Endothelial cell of umbilical vein (primary cell): ENCODE data around the gene RPL22. TPM values are rescaled to one million over a fixed set of nuclear protein-coding genes. Genes with fewer than 3 reads are reported as not detected.

Source experiments
- BruUV-seq: library from RNA; stranded (reverse); fragments of 400-500 nt; replicated peaks from 2 replicates; lab custom pipeline; 2021; lab: Mats Ljungman, UMichigan
- CTCF ChIA-PET: fragments of 300-600, 350-600 bp; sonication (Branson Sonifier 250); formaldehyde crosslinking; loops from one replicate; lab custom pipeline; 2021; ENCODE audit warnings: antibody characterized with exemption, inconsistent platforms; lab: Charles Lee
- POLR2A ChIA-PET: fragments of 300-600, 350-600 bp; sonication (Branson Sonifier 250); formaldehyde crosslinking; loops from one replicate; lab custom pipeline; 2021; ENCODE audit warnings: antibody characterized with exemption, inconsistent platforms; lab: Charles Lee
- DNase-seq: peaks from one replicate; pipeline ENCODE4 v3.0.0-alpha.2; 2011; ENCODE audit warnings: low read depth, low spot score
- FAIRE-seq: peaks from 2 replicates; lab custom pipeline; 2011; peaks lifted over from hg19 to GRCh38; lab: Jason Lieb, UNC
- H2AFZ ChIP-seq: 2 replicates; pipeline ENCODE4 v1.6.0; 2012; ENCODE audit warnings: low read depth, low read length, control low read depth, inconsistent platforms
- H3K27ac ChIP-seq: 2 replicates; pipeline ENCODE4 v1.5.1; 2011; ENCODE audit warnings: low read depth, mild to moderate bottlenecking, control low read depth, low read length, moderate library complexity; ENCODE audit not compliant: insufficient read depth
- H3K27me3 ChIP-seq, 2 experiments: 2 replicates each; pipeline versions ENCODE4 v1.6.0 to v1.6.1; 2011; ENCODE audit warnings: low read length in 2 of 2, mixed read lengths in 1 of 2; ENCODE audit not compliant: control insufficient read depth in 2 of 2, insufficient read depth in 2 of 2
- H3K36me3 ChIP-seq, 2 experiments: 2 replicates in 1 of 2; 3 replicates in 1 of 2; pipeline ENCODE4 v1.5.1; 2011; ENCODE audit warnings: low read length in 2 of 2, mild to moderate bottlenecking in 1 of 2, moderate library complexity in 1 of 2; ENCODE audit not compliant: control insufficient read depth in 2 of 2, insufficient read depth in 2 of 2; ENCODE audit errors: extremely low read depth in 1 of 2
- H3K4me1 ChIP-seq: 3 replicates; pipeline ENCODE4 v1.5.1; 2011; ENCODE audit warnings: mild to moderate bottlenecking, low read length; ENCODE audit not compliant: control insufficient read depth, insufficient read depth; ENCODE audit errors: extremely low read depth
- H3K4me2 ChIP-seq: 2 replicates; pipeline ENCODE4 v1.6.1; 2011; ENCODE audit warnings: low read length, control low read depth, mixed read lengths; ENCODE audit not compliant: insufficient read depth
- H3K4me3 ChIP-seq, 3 experiments: fragments of 200-600 bp in 1 of 3; sonication (generic), shearing (Covaris generic) in 1 of 3; replicated peaks in 1 of 3; 2 replicates each; pipeline ENCODE4 v1.5.1; 2011 to 2016; ENCODE audit warnings: control low read depth in 3 of 3, low read length in 3 of 3, mild to moderate bottlenecking in 2 of 3, inconsistent platforms in 1 of 3, low read depth in 1 of 3, moderate library complexity in 1 of 3; ENCODE audit not compliant: insufficient read depth in 1 of 3
- H3K79me2 ChIP-seq: 2 replicates; pipeline ENCODE4 v1.6.0; 2012; ENCODE audit warnings: low read length, inconsistent platforms; ENCODE audit not compliant: control insufficient read depth, insufficient read depth
- H3K9ac ChIP-seq: replicated peaks from 2 replicates; pipeline ENCODE3; 2011; ENCODE audit warnings: low read length, control low read depth; ENCODE audit not compliant: insufficient read depth; ENCODE audit errors: extremely low read depth
- H3K9me1 ChIP-seq: replicated peaks from 3 replicates; pipeline ENCODE4 v1.6.0; 2011; ENCODE audit warnings: mild to moderate bottlenecking, low read length; ENCODE audit not compliant: control insufficient read depth, insufficient read depth; ENCODE audit errors: extremely low read depth
- H3K9me3 ChIP-seq: replicated peaks from 2 replicates; pipeline ENCODE4 v1.5.1; 2012; ENCODE audit warnings: low read length, inconsistent platforms; ENCODE audit not compliant: control insufficient read depth, insufficient read depth
- H4K20me1 ChIP-seq: replicated peaks from 2 replicates; pipeline ENCODE3; 2011; ENCODE audit warnings: mild to moderate bottlenecking, low read length; ENCODE audit not compliant: control insufficient read depth, insufficient read depth; ENCODE audit errors: extremely low read depth
- EZH2 ChIP-seq: IDR thresholded peaks from 2 replicates; pipeline ENCODE4 v1.6.1; 2012; ENCODE audit warnings: borderline replicate concordance, low read depth, mild to moderate bottlenecking, moderate library complexity, low read length, inconsistent platforms; ENCODE audit not compliant: severe bottlenecking
- FOS ChIP-seq: IDR thresholded peaks from 2 replicates; pipeline ENCODE4 v1.6.1; 2011; ENCODE audit warnings: mild to moderate bottlenecking, low read length, moderate library complexity, borderline replicate concordance; ENCODE audit not compliant: insufficient read depth
- GATA2 ChIP-seq: IDR thresholded peaks from 2 replicates; pipeline ENCODE4 v1.7.0; 2011; ENCODE audit warnings: low read depth, mild to moderate bottlenecking, moderate library complexity, mixed read lengths, low read length; ENCODE audit not compliant: insufficient read length, insufficient read depth
- JUN ChIP-seq: IDR thresholded peaks from 2 replicates; pipeline ENCODE4 v1.6.1; 2011; ENCODE audit warnings: borderline replicate concordance, low read depth; ENCODE audit not compliant: insufficient read length, insufficient read depth
- MAX ChIP-seq: IDR thresholded peaks from 2 replicates; pipeline ENCODE4 v1.6.1; 2011; ENCODE audit not compliant: insufficient read depth, insufficient read length
- MYC ChIP-seq: IDR thresholded peaks from one replicate; pipeline ENCODE4 v1.6.1; 2011; ENCODE audit warnings: mild to moderate bottlenecking, low read depth, low read length
- POLR2A ChIP-seq: IDR thresholded peaks from 2 replicates; pipeline ENCODE4 v1.6.1; 2012; ENCODE audit warnings: low read depth, mild to moderate bottlenecking, control low read depth, low read length
- POLR2AphosphoS5 ChIP-seq: IDR thresholded peaks from 2 replicates; pipeline ENCODE4 v1.6.1; 2012; ENCODE audit warnings: low read depth, mild to moderate bottlenecking, control low read depth, low read length, moderate library complexity; ENCODE audit not compliant: insufficient read depth
- dilution Hi-C: fragments of 300-500 bp; cut with MboI; formaldehyde crosslinking; loops from one replicate; pipeline ENCODE4 v1.15.0; 2019; ENCODE audit warnings: low sequenced_read_pairs; ENCODE audit not compliant: extremely low pct_ligation_motif_present
- intact Hi-C: fragments of 100-400 bp; cut with micrococcal nuclease; formaldehyde crosslinking; loops from one replicate; pipeline ENCODE4 v1.10.0; 2022
- polyA plus RNA-seq, 4 experiments: library from polyadenylated mRNA; depleted of rRNA in 3 of 4; stranded (reverse) in 3 of 4; unstranded in 1 of 4; fragments of >200 nt; gene quantifications; 2 replicates each; pipeline versions ENCODE4 v1.2.1 to v1.2.3, GENCODE V29; 2011 to 2012; ENCODE audit warnings: missing spikeins in 1 of 4
- total RNA-seq: library from RNA; stranded (reverse); gene quantifications from 2 replicates; pipeline ENCODE4 v1.2.3, GENCODE V29; 2021
- TF ChIP-seq, protein P1 (sequence below), 2 donors: IDR thresholded peaks; 1 replicate in 1 of 2; 2 replicates in 1 of 2; pipeline ENCODE4 v1.5.1; 2011; ENCODE audit warnings: low read length in 2 of 2, mild to moderate bottlenecking in 2 of 2, moderate library complexity in 2 of 2, control low read depth in 1 of 2, inconsistent platforms in 1 of 2, low read depth in 1 of 2; ENCODE audit not compliant: insufficient read depth in 1 of 2; ENCODE audit errors: extremely low read depth in 1 of 2

RPL22 gene
- total and polyA plus RNA-seq, 2 donors (not counting 3 experiments of a cell fraction or from before 2014, with no cell fraction given) = 71.2 to 343 TPM

DNA sequence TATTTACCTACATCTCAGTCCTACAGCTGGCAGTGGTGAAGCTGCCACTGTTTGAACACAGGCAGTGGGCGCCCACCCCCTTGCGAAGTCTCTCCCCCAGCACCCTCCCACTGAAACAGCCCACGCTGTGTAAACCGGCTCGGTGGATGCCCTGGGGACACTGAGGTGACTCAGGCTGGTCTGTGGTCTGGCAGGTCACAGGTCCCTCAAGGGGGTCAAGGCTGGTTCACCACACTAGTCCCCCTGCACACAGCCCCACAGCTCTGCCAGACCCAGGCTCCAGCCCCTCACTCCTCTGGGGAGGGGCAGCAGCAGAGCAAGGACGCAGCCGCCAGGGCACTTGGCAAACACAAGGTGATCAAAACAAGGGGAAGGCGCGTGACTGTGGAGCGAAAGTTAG, 26.8 kb downstream of the RPL22 start:
- no TSS peak for BruUV-seq
- Histone ChIP-seq H3K9ac (no peak overlapping the region), H3K4me3 (no peak overlapping the region), H3K4me1 (no peaks in the 10 kb centered on the region), H3K4me2 (no peak overlapping the region), H2AFZ (no peak overlapping the region), H3K79me2 (no peaks in the 10 kb centered on the region), H3K9me3 (no peaks in the 10 kb centered on the region), H3K36me3 (no peaks in the 10 kb centered on the region), H3K9me1 (no peaks in the 10 kb centered on the region), H3K27ac (no peak overlapping the region), H3K27me3 (peaks cover 1 to 2% of the 10 kb centered on the region in 2 experiments), H4K20me1 (no peaks in the 10 kb centered on the region)
- dilution Hi-C loops (no loop called here), intact Hi-C loops (no loop called here)
- POLR2A ChIA-PET = no interaction called here
- FAIRE-seq = no peak
- no peak for DNase-seq
- CTCF ChIA-PET = interaction anchor here (2.8 kb wide), 1 partner anchor 120 kb away, joined by 15 read pairs; no protein-coding TSS in a partner anchor
- no peak for TF ChIP-seq MYC
- no peak for TF ChIP-seq GATA2
- TF ChIP-seq EZH2 = no peak
- TF ChIP-seq MAX = no peak
- no peak for TF ChIP-seq JUN
- no peak for TF ChIP-seq POLR2AphosphoS5
- no peak for TF ChIP-seq POLR2A
- no peak for TF ChIP-seq FOS
- TF ChIP-seq, protein P1, sequence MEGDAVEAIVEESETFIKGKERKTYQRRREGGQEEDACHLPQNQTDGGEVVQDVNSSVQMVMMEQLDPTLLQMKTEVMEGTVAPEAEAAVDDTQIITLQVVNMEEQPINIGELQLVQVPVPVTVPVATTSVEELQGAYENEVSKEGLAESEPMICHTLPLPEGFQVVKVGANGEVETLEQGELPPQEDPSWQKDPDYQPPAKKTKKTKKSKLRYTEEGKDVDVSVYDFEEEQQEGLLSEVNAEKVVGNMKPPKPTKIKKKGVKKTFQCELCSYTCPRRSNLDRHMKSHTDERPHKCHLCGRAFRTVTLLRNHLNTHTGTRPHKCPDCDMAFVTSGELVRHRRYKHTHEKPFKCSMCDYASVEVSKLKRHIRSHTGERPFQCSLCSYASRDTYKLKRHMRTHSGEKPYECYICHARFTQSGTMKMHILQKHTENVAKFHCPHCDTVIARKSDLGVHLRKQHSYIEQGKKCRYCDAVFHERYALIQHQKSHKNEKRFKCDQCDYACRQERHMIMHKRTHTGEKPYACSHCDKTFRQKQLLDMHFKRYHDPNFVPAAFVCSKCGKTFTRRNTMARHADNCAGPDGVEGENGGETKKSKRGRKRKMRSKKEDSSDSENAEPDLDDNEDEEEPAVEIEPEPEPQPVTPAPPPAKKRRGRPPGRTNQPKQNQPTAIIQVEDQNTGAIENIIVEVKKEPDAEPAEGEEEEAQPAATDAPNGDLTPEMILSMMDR (IDR thresholded peaks at IDR 0.05; ENCODE audit: extremely low read depth in 1 of 2, insufficient read depth in 1 of 2, low read depth in 1 of 2, low read length in 2 of 2) = no peak
